ENCODE results near the gene TLE6. TPM values are rescaled to one million over a fixed set of nuclear protein-coding genes. Genes with fewer than 3 reads are reported as not detected.
"Not testable (repeated sequence)": the region's sequence is repeated elsewhere in the genome, so short reads cannot be mapped to it uniquely, and the experiment has no call there.

Gene TLE6
- total RNA-seq, 1 experiment from 2014 or later = 0.48 TPM

DNA sequence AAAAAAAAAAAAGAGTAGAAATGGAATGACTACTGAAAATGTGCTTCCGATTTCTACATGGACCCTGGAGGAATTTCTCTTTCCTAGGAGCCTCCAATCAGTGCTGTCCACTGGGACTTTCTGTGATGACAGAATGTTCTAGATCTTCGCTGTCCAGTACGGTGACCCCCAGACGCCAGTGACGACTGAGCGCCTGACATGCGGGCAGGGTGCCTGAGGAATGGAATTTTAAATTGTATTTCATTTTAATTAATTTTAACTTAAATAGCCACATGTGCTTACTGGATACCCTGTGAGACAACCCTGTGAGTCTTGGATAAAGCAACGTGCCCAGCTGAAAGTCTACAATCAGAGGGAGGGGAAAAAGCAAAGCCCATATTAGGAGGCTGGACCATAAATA lies 4.1 kb upstream of the TLE6 start:
- no peak for DNase-seq (ENCODE audit: low spot score)

DNA sequence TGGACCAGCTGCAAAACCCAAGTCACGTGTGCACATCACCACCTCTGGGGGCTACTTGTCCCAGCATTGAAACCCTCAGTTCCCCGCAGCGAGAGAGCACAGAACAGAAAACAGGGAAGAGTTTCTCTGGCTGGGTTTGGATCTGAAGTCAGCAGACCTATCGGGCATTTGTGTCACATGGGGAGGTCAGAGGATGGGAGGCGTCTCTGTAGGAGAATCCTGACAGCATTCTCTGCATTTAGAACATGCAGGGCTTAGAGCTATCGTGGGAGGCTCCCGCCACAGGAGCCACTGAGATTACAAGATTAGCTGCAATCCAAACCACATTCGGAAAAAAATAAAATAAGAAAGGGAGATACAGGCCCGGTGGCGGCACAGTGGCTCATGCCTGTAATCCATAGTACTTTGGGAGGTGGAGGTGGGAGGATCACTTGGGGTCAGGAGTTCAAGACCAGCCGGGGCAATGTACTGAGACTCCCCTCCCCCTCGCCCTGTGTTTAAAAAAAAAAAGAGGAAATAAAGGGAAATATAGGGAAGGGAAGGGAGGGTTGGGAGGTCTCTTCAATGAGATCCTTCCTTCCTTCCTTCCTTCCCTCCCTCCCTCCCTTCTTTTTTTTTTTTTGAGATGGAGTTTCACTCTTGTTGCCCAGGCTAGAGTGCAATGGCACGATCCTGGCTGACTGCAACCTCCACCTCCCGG lies 2.9 kb upstream of the TLE6 start:
- no peak for DNase-seq (ENCODE audit: low spot score)

DNA sequence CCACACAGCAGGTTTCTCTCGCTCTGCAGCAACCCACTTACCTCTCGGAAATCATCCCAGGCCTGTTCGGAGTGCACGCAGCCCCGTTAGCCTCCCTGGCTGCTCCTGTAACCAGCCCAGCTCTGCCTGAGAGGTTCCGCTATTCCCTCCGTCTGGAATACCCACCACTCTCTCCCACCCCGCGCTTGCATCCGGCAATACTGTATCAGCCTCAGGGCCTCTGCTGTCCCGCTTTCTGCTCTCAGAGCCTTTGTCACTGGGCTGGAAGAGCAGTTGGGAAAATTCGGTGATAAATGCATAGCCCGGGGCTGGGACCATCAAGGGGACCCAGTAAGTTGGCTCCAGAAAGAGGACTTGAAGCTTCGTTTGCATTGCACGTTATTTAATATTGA lies 759 bp upstream of the TLE6 start:
- no peak for DNase-seq (ENCODE audit: low spot score)

DNA sequence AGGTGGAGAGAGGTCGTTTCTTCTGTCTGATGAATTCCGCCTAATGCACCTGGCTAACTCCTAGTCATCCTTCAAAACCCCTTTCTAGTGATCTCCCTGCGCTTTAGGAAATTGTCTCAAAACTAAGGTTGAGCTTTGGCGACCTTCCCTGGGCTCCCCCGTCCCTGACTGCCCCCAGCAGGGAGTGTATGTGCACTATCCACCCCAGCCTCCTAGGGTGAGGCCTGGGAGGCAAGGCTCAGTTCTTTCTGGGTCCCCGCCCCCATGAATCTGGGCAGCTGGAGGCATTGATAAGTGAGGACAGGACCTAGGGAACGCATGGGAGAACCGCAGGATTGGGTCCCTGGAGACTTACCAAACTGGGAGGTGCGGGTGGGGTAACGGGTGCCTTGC lies 378 bp downstream of the TLE6 start:
- no peak for DNase-seq (ENCODE audit: low spot score)

DNA sequence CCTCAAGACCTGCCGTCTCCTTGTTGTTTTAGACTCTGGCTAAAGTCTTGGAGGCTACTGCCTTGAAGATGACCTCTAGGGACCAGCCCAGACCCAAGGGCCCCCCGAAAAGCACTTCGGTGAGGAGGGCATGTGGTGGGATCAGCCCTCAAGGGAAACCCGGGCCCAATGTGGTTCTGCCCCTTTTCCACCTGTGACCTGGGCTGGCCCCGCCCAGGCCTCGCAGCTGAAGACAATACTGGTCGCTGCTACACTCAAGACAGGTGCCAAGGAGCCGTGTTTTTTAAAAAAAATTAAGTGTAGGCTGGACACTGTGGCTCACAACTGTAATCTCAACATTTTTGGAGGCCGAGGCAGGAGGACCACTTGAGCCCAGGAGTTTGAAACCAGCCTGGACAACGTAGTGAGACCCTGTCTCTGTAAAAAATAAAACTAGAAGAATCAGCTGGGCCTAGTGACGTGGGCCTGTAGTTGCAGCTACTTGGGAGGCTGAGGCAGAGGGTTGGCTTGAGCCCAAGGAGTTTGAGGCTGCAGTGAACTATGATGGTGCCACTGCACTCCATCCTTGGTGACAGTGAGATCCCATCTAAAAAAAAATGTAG lies 903 bp downstream of the TLE6 start:
- no peak for DNase-seq (ENCODE audit: low spot score)

DNA sequence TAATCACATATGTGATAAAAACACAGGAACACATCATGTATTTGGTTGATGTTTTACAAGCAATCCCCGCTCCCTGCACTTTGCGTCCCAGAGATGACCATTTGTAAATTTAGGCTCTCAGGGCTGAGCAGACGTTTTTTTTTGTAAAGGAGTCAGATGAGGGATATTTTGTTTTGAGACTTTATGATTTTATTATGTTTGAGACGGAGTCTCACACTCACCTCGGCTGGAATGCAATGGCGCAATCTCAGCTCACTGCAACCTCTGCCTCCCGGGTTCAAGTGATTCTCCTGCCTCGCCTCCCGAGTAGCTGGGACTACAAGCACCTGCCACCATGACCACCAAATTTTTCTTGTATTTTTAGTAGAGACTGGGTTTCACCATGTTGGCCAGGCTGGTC lies 1.4 kb downstream of the TLE6 start:
- no peak for DNase-seq (ENCODE audit: low spot score)

DNA sequence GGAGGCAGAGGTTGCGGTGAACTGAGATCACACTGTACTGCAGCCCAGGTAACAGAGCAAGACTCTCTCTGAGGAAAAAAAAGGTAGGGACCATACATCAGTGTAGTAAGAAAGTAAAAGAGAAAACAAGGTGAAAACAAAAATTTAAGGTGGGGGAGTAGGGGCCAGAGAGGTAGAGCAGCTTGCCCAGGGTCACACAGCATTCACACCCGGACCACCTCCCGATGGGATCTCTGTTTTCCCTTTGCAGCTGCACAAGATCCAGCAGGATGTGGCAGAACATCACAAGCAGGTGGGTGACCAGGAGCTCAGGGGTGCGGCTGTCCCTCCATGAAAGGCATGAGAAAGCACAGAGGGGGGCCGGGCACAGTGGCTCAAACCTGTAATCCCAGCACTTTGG lies 4.5 kb downstream of the TLE6 start:
- DNase-seq (ENCODE audit: low spot score) = no peak

DNA sequence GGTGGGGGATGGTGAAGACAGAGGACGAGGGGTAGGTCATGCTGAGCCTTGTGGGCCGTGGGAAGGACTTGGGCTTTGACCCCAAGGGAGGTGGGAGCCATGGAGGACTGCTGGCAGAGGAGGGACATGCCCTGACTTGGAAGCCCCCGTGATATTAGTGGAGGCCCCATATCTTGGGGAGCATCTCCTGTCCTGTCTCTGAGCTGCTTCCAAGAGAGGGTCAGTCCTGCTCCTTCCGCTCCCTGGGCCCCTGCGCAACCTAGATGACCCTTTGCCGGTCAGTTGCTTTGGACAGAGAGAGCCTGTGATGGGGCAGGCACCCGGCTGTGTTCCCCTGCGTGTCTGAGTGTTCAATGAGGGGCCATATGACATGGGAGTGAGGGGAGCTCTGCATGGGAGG lies 5.2 kb downstream of the TLE6 start:
- no peak for DNase-seq (ENCODE audit: low spot score)

DNA sequence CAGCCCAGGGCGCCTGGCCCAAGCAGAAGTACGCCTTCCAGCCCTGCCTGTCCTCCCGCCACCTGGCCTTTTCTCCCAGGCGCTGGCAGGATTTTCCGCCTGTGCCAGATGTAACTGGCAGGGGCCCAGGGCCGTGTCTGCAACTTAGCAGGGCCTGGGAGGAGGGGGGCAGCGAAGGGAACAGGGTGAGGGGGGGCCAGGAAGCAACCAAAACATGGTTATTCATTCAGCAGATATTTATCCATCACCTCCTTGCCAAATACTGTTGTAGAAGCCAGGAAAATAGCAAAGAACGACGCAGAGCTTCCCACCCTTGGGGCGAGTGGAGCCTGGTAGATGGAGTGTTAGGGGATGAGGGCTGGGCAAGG lies 5.6 kb downstream of the TLE6 start:
- no peak for DNase-seq (ENCODE audit: low spot score)

DNA sequence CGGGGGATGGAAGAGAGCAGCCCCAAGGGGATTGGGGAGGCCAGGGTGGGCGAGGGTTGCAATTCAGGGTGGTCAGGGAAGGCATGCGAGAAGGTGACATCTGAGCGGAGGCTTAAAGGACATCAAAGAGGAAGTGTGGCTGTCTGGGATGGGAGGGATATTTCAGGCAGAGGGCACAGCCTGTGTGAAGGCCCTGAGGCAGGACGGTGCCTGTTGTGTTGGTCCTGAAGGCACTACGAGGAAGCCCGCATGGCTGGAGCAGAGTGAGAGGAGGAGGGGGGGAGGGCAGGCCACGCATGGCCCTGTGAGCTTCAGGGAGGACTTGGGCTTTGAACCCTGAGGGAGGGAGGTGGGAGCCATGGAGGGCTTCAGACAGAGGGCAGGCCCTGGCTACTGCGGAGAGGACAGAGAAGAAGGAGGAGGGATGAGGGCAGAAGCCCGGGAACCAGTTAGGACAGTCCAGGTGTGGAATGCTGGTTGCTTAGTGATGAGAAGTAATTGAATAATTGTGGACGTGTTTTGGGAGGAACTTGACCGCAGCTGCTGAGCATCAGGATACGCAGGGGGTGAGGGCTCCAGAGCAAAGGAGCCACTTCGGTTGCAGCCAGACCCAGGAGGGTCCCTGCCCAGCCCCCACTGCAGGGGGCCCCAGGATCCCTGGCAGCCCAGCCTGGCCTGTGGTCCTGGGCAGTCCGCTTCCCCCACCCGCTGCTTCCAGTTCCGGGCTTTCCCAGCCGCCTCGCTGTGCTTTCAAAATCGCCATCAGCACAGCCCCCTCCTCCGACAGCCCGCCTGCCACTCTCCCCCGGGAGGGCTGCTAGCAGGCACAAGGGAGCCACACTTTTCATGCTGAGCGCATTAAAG lies 6.2 kb downstream of the TLE6 start:
- peak; percentile 40 for DNase-seq (ENCODE audit: low spot score)

DNA sequence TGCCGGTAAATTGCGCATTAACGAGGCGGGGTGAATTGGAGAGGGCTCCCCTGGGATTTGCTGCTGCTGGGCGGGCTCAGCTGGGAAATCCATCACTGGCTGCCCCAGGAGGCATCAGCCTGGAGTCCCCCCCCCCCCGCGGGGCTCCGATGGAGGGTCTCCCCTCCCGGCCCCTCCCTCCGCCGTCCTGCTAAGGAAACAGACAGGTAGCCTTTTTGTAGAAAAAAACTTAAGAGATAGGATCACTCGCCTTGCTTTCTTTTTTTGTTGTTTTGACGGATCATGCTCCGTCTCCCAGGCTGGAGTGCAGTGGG lies 6.8 kb downstream of the TLE6 start:
- DNase-seq (ENCODE audit: low spot score) = no peak

DNA sequence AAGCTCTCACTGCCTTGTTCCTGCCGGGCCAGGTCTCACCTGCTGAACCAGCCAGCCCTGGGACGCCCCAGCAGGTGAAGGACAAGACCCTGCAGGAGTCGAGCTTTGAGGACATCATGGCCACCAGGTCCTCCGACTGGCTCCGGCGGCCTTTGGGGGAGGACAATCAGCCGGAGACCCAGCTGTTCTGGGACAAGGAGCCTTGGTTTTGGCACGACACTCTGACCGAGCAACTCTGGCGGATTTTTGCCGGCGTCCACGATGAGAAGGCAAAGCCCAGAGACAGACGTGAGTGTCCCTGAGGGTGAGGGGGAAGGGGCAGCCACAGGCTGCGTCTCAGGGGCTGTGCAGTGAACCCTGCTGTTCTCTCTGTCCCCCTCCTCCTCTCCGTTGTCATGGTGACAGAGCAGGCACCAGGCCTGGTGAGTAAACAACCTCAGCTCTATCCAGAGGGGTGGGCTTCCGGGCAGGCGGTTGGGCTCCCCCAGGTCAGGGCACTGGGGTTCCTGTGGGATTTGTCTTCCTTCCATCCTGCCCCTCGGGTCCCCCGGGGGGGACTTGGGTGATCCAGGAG lies 9.7 kb downstream of the TLE6 start:
- no peak for DNase-seq (ENCODE audit: low spot score)

DNA sequence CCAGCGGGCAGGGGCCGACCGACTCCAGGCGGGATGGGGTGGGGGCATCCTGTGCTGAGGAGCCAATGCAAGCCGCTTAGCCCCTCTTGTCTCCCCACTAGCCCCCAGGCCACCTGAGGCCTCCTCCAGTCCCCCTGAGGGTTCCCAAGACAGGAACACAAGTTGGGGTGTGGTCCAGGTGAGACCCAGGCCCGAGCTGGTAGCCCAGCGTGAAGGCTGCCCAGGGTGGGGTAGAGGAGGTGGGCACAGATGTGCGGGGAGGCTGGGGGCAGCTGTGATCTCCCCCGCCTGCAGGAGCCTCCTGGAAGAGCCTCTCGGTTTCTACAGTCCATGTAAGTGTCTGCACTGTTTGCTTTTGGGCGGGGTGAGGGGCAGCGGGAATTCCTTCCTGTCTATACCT lies 10.4 kb downstream of the TLE6 start:
- no peak for DNase-seq (ENCODE audit: low spot score)

DNA sequence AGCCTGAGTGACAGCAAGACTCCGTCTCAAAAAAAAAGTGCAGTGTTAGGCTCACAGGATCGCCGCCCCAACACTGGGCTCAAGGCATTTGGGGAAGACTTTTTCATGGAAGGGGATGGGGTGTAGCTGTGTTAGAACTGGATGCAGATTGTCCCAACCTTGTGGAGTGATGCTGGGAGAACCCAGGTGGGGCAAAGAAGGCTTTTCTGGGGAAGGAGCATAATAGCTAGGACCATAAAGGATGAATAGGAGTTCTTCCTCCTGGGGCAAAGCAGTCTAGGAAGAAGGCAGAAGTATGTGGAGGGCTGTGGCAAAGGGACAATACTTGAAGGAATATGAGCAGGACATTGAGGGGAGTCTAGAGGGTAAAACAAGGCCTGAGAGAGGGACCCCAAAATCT lies 11.2 kb downstream of the TLE6 start:
- no peak for DNase-seq (ENCODE audit: low spot score)

DNA sequence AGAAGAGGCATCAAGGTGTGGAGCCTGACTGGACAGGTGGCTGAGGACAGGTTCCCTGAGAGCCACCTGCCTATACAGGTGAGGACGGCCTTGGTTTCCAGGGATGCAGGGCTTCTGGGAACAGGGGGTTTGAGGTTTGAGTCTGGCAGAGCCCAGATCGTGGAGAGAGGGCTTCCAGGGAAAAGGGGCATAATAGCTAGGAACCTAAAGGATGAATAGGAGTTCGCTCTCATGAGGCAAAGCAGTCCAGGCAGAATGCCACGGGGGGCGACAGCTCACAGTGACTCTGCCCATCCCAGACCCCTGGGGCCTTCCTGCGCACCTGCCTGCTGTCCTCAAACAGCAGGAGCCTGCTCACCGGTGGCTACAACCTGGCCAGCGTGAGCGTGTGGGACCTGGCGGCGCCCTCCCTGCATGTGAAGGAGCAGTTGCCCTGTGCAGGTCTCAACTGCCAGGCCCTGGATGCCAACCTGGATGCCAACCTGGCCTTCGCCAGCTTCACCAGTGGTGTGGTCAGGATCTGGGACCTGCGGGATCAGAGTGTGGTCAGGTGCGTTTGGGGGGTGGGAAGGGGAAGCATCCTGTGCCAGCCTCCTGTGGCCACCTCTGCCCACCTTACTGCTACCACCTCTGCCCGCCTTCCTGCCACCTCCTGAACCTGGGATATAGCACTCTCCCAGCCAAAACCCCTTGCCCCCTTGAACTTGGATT lies 12.0 kb downstream of the TLE6 start:
- no peak for DNase-seq (ENCODE audit: low spot score)

DNA sequence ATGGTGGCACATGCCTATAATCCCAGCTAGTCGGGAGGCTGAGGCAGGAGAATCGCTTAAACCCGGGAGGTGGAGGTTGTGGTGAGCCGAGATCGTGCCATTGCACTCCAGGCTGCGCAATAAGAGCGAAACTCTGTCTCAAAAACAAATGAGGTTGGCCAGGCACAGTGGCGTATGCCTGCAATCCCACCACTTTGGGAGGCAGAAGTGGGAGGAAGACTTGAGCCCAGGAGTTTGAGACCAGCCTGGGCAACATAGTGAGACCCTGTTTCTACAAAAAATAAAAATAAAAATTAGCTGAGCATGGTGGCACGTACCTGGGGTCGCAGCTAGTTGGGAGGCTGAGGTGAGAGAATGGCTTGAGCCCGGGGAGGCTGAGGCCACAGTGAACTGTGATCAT lies 15.0 kb downstream of the TLE6 start:
- not testable (repeated sequence) for DNase-seq (ENCODE audit: low spot score)

DNA sequence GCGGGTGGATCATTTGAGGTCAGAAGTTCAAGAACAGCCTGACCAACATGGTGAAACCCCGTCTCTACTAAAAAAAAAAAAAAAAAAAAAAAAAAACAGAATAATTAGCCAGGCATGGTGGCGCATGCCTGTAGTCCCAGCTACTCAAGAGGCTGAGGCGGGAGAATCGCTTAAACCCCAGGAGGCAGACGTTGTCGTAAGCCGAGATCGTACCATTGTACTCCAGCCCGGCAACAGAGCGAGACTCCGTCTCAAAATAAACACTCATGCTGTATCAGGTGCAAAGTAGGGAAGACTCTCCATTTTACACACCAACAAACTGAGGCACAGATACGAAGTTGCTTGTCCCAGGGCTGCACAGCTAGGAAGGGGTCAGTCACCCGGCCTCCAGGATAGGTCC lies 15.6 kb downstream of the TLE6 start:
- DNase-seq (ENCODE audit: low spot score) = no peak

DNA sequence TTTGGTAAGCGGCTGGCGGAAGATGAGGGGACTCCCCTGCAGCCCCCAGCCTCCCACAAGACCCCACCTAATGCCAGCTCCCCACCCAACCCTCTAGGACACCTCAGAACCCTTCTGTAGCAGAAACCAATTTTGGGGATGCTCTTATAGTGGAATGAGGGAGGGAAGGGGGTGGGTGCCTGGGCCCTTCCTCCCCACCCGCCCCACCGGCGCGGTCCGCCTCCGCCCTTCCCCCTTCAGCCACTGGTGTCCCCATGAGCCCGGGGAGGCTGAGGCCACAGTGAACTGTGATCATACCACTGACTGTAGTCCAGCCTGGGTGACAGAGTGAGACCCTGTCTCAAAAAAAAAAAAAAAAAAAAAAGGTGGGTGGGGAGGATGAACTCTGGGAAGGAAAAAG lies 16.2 kb downstream of the TLE6 start:
- DNase-seq (ENCODE audit: low spot score) = no peak

DNA sequence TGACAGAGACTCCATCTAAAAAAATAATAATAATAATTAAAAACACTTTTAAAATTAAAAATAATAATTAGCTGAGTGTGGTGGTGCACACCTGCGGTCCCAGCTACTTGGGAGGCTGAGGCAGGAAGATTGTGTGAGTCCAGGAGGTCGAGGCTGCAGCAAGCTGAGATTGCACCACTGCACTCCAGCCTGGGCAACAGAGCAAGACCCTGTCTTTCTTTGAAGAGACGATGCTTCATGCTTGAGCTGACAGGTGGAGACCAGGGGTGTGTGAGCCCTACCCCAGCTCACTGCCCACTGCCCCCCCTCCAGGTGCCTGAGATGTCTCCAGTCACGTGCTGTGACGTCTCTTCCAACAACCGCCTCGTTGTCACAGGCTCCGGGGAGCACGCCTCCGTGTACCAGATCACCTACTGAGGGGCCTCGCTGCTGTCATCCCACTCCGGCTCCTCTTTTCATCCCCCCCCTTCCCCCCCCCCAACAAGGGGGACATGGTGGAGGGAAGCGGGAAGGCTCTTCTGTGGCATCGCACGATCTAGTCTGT lies 17.3 kb downstream of the TLE6 start:
- DNase-seq (ENCODE audit: low spot score) = no peak

DNA sequence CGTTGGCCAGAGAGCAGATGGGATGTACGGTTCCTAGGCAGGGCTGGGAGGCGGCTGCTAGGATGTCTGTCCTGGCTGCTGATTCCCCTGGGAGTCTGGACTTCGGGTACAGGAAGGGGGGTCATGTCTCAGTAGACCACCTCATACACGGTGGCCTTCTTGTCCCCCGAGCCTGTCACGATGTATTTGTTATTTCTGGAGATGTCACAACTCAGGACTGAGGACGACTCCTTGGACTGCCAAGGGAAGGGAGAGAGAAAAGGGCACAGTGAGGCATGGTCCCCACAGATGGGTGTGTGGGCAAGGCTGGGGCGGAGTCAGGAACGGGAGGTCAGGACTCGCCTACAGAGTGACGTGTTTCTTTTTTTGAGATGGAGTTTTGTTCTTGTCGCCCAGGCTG lies 20.4 kb downstream of the TLE6 start:
- no peak for DNase-seq (ENCODE audit: low spot score)

DNA sequence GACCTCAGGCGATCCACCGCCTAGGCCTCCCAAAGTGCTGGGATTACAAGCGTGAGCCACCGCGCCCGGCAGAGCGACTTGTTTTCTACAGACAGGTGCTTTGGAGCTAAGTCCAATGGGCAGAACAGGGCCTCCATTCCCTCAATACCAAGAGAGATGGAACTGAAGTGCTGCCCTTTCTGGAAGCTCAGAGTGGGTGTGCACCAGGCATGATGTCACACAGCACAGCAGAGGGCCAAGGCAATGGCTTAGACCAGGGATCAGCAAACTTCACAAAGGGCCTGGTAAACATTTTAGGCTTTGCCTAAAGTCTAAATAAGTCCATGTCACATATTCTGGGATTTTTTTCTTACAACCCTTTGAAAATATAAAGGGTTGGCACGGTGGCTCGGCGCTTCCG lies 21.3 kb downstream of the TLE6 start:
- no peak for DNase-seq (ENCODE audit: low spot score)

DNA sequence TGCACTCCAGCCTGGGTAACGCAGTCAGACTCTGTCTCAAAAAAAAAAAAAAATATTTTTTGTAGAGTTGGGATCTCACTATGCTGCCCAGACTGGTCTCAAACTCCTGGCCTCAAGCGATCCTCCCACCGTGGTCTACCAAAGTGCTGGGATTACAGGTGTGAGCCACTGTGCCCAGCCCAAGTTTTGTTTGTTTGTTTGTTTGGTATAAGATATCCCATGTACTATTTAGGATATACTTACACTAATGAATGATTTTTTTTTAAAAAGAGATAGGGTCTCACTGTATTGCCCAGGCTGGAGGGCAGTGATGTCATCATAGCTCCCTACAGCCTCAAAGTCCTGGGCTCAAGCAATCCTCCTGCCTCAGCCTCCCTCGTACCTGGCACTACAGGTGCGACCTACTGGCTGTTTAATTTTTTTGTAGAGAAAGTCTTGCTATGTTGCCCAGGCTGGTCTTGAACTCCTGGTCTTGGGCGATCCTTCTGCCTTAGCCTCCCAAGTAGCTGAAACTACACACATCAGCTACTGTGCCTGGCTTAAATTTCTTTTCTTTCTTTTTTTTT lies 24.0 kb downstream of the TLE6 start:
- DNase-seq (ENCODE audit: low spot score) = no peak
